ENCODE data around the gene TARBP1.
"Not testable (repeated sequence)": the region's sequence is repeated elsewhere in the genome, so short reads cannot be mapped to it uniquely, and the experiment has no call there.

TARBP1 gene

DNA sequence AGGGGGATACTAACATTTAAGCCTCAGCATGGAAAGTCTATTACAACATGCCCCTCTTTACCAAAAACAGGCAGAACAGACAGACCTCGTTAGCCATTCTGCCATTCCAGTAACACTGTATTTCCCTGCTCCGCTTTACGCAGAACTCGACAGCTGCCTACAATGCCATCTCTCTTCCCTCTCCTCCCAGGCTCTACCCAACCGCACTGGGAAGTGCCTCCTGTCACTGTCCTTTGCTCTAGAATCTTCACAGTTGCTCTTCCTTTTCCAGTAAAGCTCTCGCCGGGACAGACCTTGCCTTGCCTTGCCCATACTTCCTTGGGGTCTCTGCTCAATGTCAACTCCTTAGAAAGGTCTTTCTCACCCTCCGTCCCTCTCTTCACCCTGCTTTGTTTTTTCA, 82.9 kb downstream of the TARBP1 start:
- DNase-seq (ENCODE audit: low read depth in 2 of 2): no peak

- DNase-seq (ENCODE audit: low read depth in 2 of 2): no peak
Observed at GRCh38 chr1:234395297-234395696, 83.7 kb downstream of the TARBP1 start.

- DNase-seq (ENCODE audit: low read depth in 2 of 2): no peak
Observed at GRCh38 chr1:234393190-234393589, 85.8 kb downstream of the TARBP1 start.

DNA sequence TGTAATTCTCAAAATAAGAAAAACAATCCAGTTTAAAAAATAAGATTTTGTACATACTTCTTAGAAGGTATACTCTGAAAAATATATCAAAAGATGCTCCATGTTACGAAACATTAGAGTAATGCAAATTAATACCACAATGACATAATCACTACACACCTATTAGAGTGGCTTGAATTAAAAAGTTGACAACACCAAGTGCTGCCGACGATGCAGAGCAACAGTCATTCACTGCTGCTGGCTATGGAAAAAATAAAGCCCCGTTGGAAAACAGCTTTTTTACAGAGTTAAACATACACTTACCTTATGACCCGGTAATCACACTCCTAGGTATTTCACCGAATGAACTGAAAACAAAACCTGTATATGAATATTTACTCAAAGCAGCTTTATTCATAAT, 90.9 kb downstream of the TARBP1 start:
- no peak for DNase-seq (ENCODE audit: low read depth in 2 of 2)

DNA sequence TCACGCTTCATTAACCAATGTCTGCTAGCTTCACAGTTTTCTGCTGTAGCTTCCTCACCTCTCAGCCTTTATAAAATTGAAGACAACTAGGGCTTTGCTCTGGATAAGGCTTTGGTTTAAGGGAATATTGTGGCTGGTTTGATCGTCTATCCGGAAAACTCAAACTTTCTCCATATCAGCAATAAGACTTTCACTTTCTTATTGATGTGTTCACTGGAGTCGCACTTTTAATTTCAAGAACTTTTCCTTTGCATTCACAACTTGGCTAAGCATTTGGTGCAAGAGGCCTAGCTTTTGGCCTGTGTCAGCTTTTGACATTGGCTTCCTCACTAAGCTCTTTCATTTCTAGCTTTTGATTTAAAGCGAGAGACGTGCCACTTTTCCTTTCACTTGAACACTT, 92.9 kb downstream of the TARBP1 start:
- DNase-seq (ENCODE audit: low read depth in 2 of 2): no peak

DNA sequence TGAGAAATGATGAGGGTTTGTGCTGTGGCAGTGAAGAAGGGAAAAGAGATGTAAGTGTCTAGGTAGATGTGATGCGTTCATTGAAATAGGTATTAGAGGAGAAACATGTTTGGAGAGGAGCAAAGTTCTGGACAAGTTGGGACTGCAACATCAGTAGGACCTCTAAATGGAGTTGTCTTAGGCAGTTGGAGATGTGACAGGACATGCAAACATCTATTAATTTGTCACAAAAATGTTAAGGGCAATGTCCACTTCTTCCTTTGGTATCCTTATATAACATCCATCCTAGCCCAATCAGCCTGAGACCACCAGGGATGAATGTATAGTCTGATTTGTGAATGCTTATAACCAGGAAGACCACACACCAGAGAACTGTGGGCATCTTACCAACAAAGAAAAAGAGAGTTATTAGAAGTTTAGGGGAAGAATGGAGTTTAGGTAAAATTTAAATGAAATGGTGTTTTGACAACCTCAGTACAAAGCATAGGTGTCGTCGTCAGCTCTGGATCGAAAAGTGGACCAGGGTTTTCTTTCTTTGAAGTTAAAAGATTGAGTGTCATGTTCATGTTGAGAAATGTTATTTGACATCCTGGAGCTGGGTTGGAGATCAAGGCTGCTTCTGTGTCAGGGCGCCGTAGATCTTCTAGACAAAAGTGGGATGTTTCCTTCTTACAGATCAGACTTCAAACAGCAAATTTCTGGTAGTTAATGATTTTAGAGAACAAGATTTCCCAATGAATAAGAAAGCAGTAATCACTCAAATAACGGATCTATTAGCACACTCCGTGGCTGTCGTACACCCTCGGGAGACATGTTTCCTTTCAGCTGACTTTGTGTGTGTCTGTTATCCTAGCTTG, 97.1 kb downstream of the TARBP1 start:
- no peak for DNase-seq (ENCODE audit: low read depth in 2 of 2)

DNA sequence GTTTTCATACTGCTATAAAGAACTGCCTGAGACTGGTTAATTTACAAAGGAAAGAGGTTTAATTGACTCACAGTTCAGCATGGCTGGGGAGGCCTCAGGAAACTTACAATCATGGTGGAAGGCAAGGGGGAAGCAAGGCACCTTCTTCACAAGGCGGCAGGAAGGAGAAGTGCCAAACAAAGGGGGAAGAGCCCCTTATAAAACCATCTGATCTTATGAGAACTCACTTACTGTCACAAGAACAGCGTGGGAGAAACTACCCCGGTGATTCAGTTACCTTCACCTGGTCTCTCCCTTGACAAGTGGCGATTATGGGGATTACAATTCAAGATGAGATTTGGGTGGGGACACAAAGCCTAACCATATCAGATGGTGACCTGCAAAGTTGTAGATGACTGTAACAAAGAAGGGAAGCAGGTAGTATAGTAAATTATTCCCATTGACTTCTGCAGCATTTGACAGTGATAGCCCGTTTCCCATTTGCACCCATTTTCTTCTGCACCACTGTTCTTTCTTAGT, 99.3 kb downstream of the TARBP1 start:
- not testable (repeated sequence) for DNase-seq (ENCODE audit: low read depth in 2 of 2)

DNA sequence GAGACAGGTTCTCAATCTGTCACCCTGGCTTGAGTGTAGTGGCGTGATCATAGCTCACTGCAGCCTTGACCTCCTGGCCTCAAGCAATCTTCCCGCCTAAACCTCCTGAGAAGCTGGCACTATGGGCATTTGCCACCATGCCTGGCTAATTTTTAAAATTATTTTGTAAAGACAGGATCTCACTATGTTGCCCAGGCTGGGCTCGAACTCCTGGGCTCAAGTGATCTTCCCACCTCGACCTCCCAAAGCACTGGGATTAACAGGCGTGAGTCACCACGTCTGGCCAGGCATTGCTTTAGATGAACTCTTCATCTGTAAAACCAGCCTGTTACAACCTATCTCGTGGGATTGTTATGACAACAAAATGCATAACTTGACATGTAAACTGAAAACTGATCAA, 103.3 kb downstream of the TARBP1 start:
- DNase-seq (ENCODE audit: low read depth in 2 of 2): no peak

DNA sequence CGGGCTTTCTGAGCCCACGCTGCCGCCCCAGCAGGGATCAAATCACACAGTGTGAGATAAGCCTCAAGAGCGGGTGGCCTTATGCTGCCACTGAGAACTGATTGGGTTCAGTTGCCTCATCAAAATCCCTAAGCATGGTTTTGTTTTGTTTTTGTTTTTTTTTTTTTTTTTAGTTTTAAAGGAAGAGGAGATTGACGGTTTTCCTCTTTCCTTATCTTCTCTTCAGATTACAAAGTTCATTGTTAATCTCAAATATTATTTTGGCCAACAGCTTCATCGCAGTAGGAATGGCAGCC, 105.1 kb downstream of the TARBP1 start:
- no peak for DNase-seq (ENCODE audit: low read depth in 2 of 2)

DNA sequence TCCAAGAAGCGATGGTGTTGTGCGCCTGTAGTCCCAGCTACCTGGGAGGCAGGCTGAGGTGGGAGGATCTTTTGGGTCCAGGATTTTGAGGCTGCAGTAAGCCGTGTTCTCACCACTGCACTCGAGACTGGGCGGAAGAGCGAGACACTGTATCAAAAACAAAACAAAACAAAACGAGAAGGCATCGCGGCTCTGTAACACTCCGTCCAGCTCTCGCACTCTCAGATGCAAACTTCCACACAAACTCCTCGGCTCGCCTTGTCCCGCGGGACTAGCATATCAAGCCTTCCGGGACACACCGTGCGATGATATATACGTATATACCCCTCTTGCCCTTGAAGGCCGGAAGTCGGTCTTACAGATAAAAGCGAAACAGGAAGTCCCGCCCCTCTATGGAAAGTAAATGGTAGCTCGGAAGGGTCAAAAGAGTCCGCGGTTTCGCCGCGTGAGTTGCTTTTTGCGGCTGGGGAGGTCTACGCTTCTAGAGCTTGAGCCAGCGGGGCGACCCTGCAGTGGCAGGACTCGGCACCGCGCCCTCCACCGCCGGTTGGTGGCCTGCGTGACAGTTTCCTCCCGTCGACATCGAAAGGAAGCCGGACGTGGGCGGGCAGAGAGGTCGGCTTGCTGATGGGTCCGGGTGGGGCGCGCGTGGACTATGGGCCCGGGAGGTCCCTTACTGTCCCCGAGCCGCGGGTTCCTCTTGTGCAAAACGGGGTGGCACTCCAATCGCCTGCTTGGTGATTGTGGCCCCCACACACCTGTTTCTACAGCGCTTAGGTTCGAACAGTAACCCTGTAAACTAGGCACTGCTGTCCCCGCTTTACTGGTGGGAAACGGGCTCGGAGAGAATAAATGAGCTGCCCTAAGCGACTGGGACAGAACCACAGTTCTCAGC, 105.7 kb downstream of the TARBP1 start, which contains the start of gene COA6:
TSS of gene COA6 (plus strand) at position 393 of the 895 bp plus-strand sequence. CDS start at position 404, 11 bp downstream.
- DNase-seq (ENCODE audit: low read depth in 2 of 2): peak; percentile 80 to 86

DNA sequence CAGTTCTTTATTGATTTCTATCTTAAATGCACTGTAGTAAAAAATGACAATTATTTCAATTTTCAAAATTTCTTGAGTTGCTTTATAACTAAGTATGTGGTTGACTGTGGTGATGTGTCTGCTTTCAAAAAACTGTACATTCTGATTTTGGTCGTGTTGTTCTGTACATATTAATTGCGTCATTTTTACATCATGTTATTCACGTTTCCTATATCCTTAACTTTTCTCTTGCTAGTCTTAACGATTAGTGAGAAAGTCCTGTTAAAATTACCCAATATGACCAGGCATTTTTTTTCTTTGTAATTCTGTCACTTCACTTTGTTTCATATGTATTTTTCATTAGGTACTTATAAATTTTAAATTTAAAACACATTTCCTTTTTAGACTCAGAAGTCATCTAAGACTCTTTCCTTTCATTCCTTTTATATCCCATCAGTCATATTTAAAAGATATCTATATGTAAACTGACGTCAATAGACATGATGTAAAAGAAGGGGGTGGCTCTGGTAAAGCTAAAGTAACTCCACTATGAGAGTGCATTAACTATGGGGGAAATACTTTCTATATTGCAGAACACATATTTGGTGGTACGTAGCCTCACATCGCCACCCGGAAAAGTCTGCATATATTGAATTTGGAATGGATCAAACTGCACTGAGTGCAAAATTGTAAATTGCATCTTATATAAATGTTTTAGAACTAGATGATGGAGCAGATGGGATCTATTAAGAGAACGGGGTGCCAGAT, 106.8 kb downstream of the TARBP1 start:
- no peak for DNase-seq (ENCODE audit: low read depth in 2 of 2)

DNA sequence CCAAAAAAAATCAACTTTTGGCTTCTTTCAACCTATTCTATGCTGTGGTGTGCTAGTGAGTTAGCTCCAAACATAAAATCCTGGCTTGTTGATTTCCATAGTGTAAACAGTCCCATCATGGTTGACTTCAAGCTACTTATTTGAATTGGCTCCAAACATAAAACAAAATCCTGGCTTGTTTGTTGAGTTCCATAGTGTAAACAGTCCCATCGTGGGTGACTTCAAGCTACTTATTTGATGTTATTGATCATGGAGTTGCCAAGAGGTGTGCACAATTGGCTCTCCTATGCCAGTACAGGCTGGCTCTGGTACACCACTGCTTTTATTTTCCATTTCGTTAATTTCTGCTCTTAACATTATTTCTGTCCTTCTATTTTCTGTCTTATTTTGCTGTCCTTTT, 107.6 kb downstream of the TARBP1 start:
- DNase-seq (ENCODE audit: low read depth in 2 of 2): no peak

DNA sequence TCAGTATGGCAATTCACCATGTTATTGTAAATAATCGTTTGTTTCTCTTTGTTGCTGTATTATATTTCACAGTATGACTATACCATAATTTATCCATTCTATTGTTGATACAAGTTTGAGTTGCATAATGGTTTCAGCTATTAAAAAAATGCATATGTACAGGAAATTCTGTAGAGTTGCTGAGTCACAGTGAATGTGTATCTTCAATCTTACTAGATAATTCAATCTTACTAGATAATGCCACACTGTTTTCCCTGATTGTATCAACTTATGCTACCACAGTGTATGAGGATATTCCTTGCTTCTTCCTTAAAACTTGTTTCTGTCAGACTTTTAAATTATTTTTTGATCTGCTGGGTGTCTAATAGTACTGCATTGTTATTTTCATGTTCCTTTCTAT, 109.2 kb downstream of the TARBP1 start:
- DNase-seq (ENCODE audit: low read depth in 2 of 2): no peak

- no peak for DNase-seq (ENCODE audit: low read depth in 2 of 2)
Observed at GRCh38 chr1:234369033-234369430, 109.9 kb downstream of the TARBP1 start.

DNA sequence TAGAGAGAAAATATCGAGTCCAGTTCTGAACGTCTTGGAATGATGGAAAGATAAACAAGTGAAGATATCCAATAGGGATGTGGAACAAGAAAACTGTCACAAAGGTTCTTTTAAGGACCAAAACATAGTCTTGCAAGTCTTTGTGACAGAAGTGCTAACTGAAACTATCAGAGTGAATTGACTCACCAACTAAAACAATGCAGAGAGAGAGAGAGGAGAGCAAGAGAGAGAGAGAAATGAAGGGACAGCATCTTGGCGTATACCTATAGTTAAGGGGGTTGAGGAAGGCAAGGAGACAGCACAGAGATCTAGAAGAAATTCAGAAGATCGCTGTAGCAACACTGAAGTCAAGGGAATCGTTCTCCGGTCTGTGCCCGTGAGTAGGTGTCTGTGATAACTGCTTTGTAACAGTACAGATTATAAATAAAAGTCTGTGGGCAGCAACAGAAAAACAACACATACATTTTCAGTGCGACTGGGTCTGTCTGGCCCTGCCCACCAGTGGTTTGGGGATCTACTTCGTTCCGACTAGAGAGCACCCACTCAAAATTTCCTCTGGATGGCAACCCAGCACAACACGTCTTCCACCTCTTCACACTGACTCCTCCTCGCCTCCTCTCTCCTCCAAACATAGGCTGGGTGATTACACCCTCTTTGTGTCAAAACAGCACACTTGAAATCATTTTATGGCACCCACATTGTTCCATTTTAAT, 110.5 kb downstream of the TARBP1 start:
- no peak for DNase-seq (ENCODE audit: low read depth in 2 of 2)

DNA sequence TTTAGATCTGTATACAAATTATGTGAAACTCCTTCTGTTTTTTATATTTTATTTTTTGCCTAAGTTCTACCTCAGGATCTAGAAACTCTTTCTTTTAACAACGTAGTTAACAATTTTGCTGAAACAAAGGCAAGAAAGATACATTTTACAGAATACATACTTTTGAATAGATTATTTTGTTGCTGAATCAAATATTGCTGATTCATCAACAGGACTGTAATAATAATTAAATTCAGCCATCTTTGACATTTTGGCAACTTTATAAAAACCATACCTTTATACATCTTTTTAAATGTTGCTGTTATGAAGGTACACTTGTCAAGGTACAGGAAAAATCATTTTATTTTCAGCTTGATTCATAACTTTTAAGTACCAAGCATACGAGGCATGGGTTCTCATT, 116.4 kb downstream of the TARBP1 start:
- no peak for DNase-seq (ENCODE audit: low read depth in 2 of 2)

GRCh38 chr1:234361102-234361603, 117.8 kb downstream of the TARBP1 start:
- DNase-seq (ENCODE audit: low read depth in 2 of 2): no peak

DNA sequence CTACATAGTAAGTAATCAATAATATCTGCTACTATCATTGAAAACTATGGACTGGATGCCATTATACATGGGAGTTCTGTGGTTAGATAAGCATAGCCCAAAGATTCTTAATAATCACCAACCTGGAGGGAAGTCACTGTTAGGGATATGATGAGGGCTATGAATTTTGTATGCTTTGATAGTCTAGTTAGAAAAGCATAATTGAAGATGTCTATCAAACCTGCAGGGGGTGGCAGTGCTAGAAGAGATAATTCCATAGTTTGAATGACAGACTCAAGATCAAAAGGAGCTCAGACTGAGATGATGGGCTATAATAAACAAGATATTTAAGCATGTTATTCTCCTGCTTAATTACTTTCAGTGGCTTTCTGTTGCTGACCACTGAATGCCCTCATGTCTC, 121.1 kb downstream of the TARBP1 start:
- no peak for DNase-seq (ENCODE audit: low read depth in 2 of 2)

- DNase-seq (ENCODE audit: low read depth in 2 of 2): peak; percentile 28 to 44
Observed at GRCh38 chr1:234356615-234357269, 122.2 kb downstream of the TARBP1 start.

DNA sequence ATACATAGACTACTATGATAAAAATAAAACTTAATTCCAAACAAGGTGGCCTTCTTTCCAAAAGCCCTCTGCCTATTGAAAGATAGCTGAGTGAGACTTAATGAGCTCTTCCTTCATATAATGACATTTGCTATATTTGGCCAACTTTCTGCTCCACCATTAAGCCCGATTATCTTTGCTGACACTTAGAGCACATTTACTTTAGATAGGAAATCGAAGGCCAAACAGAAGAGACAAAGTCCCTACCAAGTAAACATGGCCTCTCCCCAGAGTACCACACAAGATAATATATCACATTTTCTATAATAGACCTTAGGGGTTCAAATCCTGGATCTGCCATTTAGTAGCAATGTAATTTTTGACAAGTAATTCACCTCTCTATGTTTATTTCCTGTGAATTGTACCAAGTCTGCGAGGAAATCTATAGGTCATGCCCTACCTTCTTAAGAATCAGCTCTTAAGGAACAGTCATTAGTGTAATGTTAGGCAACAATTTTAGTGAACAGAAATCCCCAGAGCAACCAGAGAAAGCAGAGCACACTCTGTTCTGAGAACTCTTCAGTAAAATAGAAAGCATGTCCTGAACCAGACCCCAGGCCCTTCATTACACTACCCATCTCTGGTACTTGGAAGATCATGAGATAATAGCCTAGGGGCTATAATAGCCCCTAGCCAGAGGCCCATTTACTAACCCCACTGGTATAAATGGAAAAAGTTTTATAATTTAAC, 123.0 kb downstream of the TARBP1 start:
- no peak for DNase-seq (ENCODE audit: low read depth in 2 of 2)

Data from stimulated activated CD4-positive, alpha-beta T cell treated with anti-CD3 and anti-CD28 coated beads, Interleukin-12 subunit alpha, Interleukin-12 subunit beta, amount 100 ng/mL, for 24 hours (primary cell).